HepG2 (cell line): ENCODE results near the gene NOC2L. TPM values are rescaled to one million over a fixed set of nuclear protein-coding genes. Genes with fewer than 3 reads are reported as not detected.

Experiments used
- ARHGAP35 ChIP-seq: sonication (generic); formaldehyde crosslinking; IDR thresholded peaks from 2 replicates; pipeline ENCODE4 v1.9.0; 2022; ENCODE audit warnings: mild to moderate bottlenecking, inconsistent platforms, moderate library complexity, missing genetic modification reagents, borderline replicate concordance
- ARNT2 ChIP-seq: sonication (generic); formaldehyde crosslinking; IDR thresholded peaks from 2 replicates; pipeline ENCODE4 v1.8.0; 2022; ENCODE audit warnings: mild to moderate bottlenecking, low read depth, missing genetic modification reagents, moderate library complexity
- ATRX ChIP-seq: sonication (generic); formaldehyde crosslinking; IDR thresholded peaks from 2 replicates; pipeline ENCODE4 v1.4.0; 2020; ENCODE audit warnings: missing genetic modification reagents, borderline replicate concordance
- BORCS8-MEF2B ChIP-seq: sonication (generic); formaldehyde crosslinking; IDR thresholded peaks from 2 replicates; pipeline ENCODE4 v1.8.0; 2022; ENCODE audit warnings: mild to moderate bottlenecking, missing genetic modification reagents
- DNMT3B ChIP-seq: conservative IDR thresholded peaks from 2 replicates; pipeline ENCODE4 v1.6.1; 2016; ENCODE audit warnings: missing biosample characterization, control low read depth
- FOXC1 ChIP-seq: sonication (generic); formaldehyde crosslinking; IDR thresholded peaks from 2 replicates; pipeline ENCODE4 v1.8.0; 2022; ENCODE audit warnings: mild to moderate bottlenecking, missing genetic modification reagents, borderline replicate concordance
- KAT2B ChIP-seq: fragments of 150-350 bp; IDR thresholded peaks from 2 replicates; pipeline ENCODE4 v1.6.1; 2014; ENCODE audit warnings: low read depth, low read length, borderline replicate concordance
- KDM5A ChIP-seq: fragments of 200-600 bp; sonication (generic); IDR thresholded peaks from 2 replicates; pipeline ENCODE4 v1.7.0; 2018; ENCODE audit warnings: antibody characterized with exemption, mild to moderate bottlenecking, low read length, borderline replicate concordance
- NONO ChIP-seq, 2 experiments: fragments of 450-650 bp in 1 of 2; sonication (generic) in 1 of 2; formaldehyde crosslinking in 1 of 2; IDR thresholded peaks in 1 of 2; conservative IDR thresholded peaks in 1 of 2; 2 replicates each; pipeline versions ENCODE4 v1.6.1 to v1.8.0; 2017 to 2022; ENCODE audit warnings: mild to moderate bottlenecking in 1 of 2, missing genetic modification reagents in 1 of 2, moderate library complexity in 1 of 2
- NPAS2 ChIP-seq: sonication (generic); formaldehyde crosslinking; IDR thresholded peaks from 2 replicates; pipeline ENCODE4 v1.8.0; 2022; ENCODE audit warnings: mild to moderate bottlenecking, missing genetic modification reagents, borderline replicate concordance
- POLR2G ChIP-seq: fragments of 200-400 bp; formaldehyde crosslinking; IDR thresholded peaks from 2 replicates; pipeline ENCODE4 v1.6.1; 2018; ENCODE audit warnings: mild to moderate bottlenecking, low read depth, low read length, moderate library complexity
- RFXANK ChIP-seq: IDR thresholded peaks from 2 replicates; pipeline ENCODE4 v1.6.1; 2016
- TARDBP ChIP-seq: sonication (generic); formaldehyde crosslinking; IDR thresholded peaks from 2 replicates; pipeline ENCODE4 v1.8.0; 2022; ENCODE audit warnings: mild to moderate bottlenecking, missing genetic modification reagents
- TSC22D2 ChIP-seq: sonication (generic); formaldehyde crosslinking; IDR thresholded peaks from 2 replicates; pipeline ENCODE4 v1.5.1; 2020; ENCODE audit warnings: missing genetic modification reagents, mild to moderate bottlenecking, borderline replicate concordance
- ZBTB21 ChIP-seq: sonication (generic); formaldehyde crosslinking; IDR thresholded peaks from 2 replicates; pipeline ENCODE4 v1.4.0; 2020; ENCODE audit warnings: missing genetic modification reagents
- ZFY ChIP-seq: sonication (generic); formaldehyde crosslinking; IDR thresholded peaks from 2 replicates; pipeline ENCODE4 v1.4.0; 2020; ENCODE audit warnings: missing genetic modification reagents
- ZNF232 ChIP-seq: sonication (generic); formaldehyde crosslinking; IDR thresholded peaks from 2 replicates; pipeline ENCODE4 v1.4.0; 2020; ENCODE audit warnings: missing genetic modification reagents, borderline replicate concordance
- ZNF263 ChIP-seq: sonication (generic); formaldehyde crosslinking; IDR thresholded peaks from 2 replicates; pipeline ENCODE4 v1.4.0; 2020; ENCODE audit warnings: missing genetic modification reagents
- ZNF484 ChIP-seq: sonication (generic); formaldehyde crosslinking; IDR thresholded peaks from 2 replicates; pipeline ENCODE4 v1.5.1; 2020; ENCODE audit warnings: mild to moderate bottlenecking, low read depth, missing genetic modification reagents, borderline replicate concordance
- ZNF546 ChIP-seq: sonication (generic); formaldehyde crosslinking; conservative IDR thresholded peaks from 2 replicates; pipeline ENCODE4 v1.8.1; 2023; ENCODE audit warnings: mild to moderate bottlenecking, missing genetic modification reagents
- ZNF567 ChIP-seq: sonication (generic); formaldehyde crosslinking; IDR thresholded peaks from 2 replicates; pipeline ENCODE4 v1.8.1; 2023; ENCODE audit warnings: mild to moderate bottlenecking, missing genetic modification reagents, borderline replicate concordance
- ZNF619 ChIP-seq: sonication (generic); formaldehyde crosslinking; IDR thresholded peaks from 2 replicates; pipeline ENCODE4 v1.4.0; 2020; ENCODE audit warnings: mild to moderate bottlenecking, missing genetic modification reagents
- ZNF780A ChIP-seq: sonication (generic); formaldehyde crosslinking; IDR thresholded peaks from 2 replicates; pipeline ENCODE4 v1.8.0; 2022; ENCODE audit warnings: mild to moderate bottlenecking, missing genetic modification reagents, moderate library complexity
- polyA plus RNA-seq, 8 experiments: library from polyadenylated mRNA; depleted of rRNA in 3 of 8; stranded (reverse) in 7 of 8; unstranded in 1 of 8; fragments of >200 nt; fragmentation: Illumina TruSeq in 4 of 8; extraction: Trizol in 4 of 8; gene quantifications; 2 replicates each; pipeline versions ENCODE4 v1.2.1 to v1.2.3, GENCODE V29; 2011 to 2016; ENCODE audit warnings: low read depth in 4 of 8, missing spikeins in 1 of 8, mixed read lengths in 1 of 8; ENCODE audit not compliant: insufficient read depth in 1 of 8
- total RNA-seq, 5 experiments: library from RNA; depleted of rRNA; stranded (reverse); fragments of >200 nt; fragmentation: Illumina TruSeq; extraction: Trizol; gene quantifications; 2 replicates each; pipeline ENCODE4 v1.2.3, GENCODE V29; 2016; ENCODE audit warnings: low read depth in 1 of 5
- TF ChIP-seq, protein P1 (sequence below): sonication (generic); formaldehyde crosslinking; IDR thresholded peaks from 2 replicates; pipeline ENCODE4 v1.4.0; 2020; ENCODE audit warnings: mild to moderate bottlenecking, low read depth, missing genetic modification reagents
- TF ChIP-seq, protein P2 (sequence below): sonication (generic); formaldehyde crosslinking; IDR thresholded peaks from 2 replicates; pipeline ENCODE4 v1.4.0; 2020; ENCODE audit warnings: missing genetic modification reagents, borderline replicate concordance
- TF ChIP-seq, protein P3 (sequence below): sonication (generic); formaldehyde crosslinking; IDR thresholded peaks from 2 replicates; pipeline ENCODE4 v1.8.1; 2022; ENCODE audit warnings: mild to moderate bottlenecking, missing genetic modification reagents
- TF ChIP-seq, protein P4 (sequence below): IDR thresholded peaks from 2 replicates; pipeline ENCODE4 v1.6.1; 2016; ENCODE audit warnings: low read depth, borderline replicate concordance

The NOC2L gene
- total and polyA plus RNA-seq, 2 of the 13 experiments (the other 11 are each of a cell fraction or from before 2014, with no cell fraction given), result 32.0 to 103 TPM

DNA sequence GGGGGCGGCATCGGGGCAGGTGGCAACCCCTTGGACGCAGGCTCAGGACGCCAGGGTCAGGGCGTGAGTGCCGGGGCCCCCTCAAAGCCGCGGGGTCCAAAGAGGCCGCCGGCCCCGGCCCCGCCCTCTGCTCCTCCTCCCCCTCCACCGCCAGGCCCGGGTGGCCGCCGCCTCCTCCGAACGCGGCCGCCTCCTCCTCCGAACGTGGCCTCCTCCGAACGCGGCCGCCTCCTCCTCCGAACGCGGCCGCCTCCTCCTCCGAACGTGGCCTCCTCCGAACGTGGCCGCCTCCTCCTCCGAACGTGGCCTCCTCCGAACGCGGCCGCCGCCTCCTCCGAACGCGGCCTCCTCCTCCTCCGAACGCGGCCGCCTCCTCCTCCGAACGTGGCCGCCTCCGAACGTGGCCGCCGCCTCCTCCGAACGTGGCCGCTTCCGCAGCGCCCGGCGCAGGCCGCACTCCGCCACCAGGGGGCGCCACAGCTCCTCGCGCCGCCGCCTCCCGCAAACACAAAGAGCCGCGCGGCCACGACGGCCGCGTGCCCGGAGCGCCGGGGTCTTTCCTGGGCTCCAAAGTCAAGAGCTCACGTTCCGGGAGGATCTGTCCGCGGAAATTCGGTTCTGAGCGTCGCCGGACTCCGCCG, 54.6 kb downstream of the NOC2L start (continued):
- no peak for TF ChIP-seq ATRX (CRISPR knock-in tag)
- no peak for TF ChIP-seq ZNF780A (CRISPR knock-in tag)
- TF ChIP-seq NPAS2 (CRISPR knock-in tag), result no peak
- TF ChIP-seq KDM5A, result no peak
- TF ChIP-seq, protein P1, sequence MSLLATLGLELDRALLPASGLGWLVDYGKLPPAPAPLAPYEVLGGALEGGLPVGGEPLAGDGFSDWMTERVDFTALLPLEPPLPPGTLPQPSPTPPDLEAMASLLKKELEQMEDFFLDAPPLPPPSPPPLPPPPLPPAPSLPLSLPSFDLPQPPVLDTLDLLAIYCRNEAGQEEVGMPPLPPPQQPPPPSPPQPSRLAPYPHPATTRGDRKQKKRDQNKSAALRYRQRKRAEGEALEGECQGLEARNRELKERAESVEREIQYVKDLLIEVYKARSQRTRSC, result no peak
- TF ChIP-seq, protein P2, sequence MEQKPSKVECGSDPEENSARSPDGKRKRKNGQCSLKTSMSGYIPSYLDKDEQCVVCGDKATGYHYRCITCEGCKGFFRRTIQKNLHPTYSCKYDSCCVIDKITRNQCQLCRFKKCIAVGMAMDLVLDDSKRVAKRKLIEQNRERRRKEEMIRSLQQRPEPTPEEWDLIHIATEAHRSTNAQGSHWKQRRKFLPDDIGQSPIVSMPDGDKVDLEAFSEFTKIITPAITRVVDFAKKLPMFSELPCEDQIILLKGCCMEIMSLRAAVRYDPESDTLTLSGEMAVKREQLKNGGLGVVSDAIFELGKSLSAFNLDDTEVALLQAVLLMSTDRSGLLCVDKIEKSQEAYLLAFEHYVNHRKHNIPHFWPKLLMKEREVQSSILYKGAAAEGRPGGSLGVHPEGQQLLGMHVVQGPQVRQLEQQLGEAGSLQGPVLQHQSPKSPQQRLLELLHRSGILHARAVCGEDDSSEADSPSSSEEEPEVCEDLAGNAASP (CRISPR knock-in tag), result 0 out of 2 replicates have a peak, but pooled peaks have one; percentile 11
- no peak for TF ChIP-seq POLR2G
- TF ChIP-seq ARHGAP35 (CRISPR knock-in tag), result 0 out of 2 replicates have a peak, but pooled peaks have one; percentile 56
- peak; percentile 45; the same call in 1 of the 2 replicates for TF ChIP-seq ZFY (CRISPR knock-in tag)
- TF ChIP-seq, protein P3, sequence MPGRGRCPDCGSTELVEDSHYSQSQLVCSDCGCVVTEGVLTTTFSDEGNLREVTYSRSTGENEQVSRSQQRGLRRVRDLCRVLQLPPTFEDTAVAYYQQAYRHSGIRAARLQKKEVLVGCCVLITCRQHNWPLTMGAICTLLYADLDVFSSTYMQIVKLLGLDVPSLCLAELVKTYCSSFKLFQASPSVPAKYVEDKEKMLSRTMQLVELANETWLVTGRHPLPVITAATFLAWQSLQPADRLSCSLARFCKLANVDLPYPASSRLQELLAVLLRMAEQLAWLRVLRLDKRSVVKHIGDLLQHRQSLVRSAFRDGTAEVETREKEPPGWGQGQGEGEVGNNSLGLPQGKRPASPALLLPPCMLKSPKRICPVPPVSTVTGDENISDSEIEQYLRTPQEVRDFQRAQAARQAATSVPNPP (CRISPR knock-in tag), result no peak
- no peak for TF ChIP-seq ZBTB21
- TF ChIP-seq DNMT3B, result no peak
- TF ChIP-seq ZNF232 (CRISPR knock-in tag), result no peak
- TF ChIP-seq NONO (IDR thresholded peaks at IDR 0.05), result no peak
- TF ChIP-seq NONO (CRISPR knock-in tag; conservative IDR thresholded peaks at IDR 0.05), result 0 out of 2 replicates have a peak, but pooled peaks have one; percentile 33
- no peak for TF ChIP-seq RFXANK
- peak; percentile 55; the same call in 1 of the 2 replicates for TF ChIP-seq TSC22D2
- TF ChIP-seq, protein P4, sequence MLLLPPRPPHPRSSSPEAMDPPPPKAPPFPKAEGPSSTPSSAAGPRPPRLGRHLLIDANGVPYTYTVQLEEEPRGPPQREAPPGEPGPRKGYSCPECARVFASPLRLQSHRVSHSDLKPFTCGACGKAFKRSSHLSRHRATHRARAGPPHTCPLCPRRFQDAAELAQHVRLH (CRISPR knock-in tag), result peak; percentile 69; the same call in 1 of the 2 replicates
- TF ChIP-seq ZNF484 (CRISPR knock-in tag), result no peak
- TF ChIP-seq BORCS8-MEF2B (CRISPR knock-in tag), result peak; percentile 83; the same call in 1 of the 2 replicates
- no peak for TF ChIP-seq KAT2B
- 0 out of 2 replicates have a peak, but pooled peaks have one; percentile 41 for TF ChIP-seq ZNF546 (CRISPR knock-in tag)
- TF ChIP-seq FOXC1, result peak; percentile 64; the same call in 1 of the 2 replicates
- TF ChIP-seq TARDBP (CRISPR knock-in tag), result peak; percentile 52; the same call in 1 of the 2 replicates
- TF ChIP-seq ZNF263 (CRISPR knock-in tag), result no peak
- TF ChIP-seq ARNT2 (CRISPR knock-in tag), result 0 out of 2 replicates have a peak, but pooled peaks have one; percentile 53
- TF ChIP-seq ZNF567 (CRISPR knock-in tag), result no peak
- TF ChIP-seq ZNF619, result no peak
